ENCODE measurements around the gene RASA2. TPM values are rescaled to one million over a fixed set of nuclear protein-coding genes. Genes with fewer than 3 reads are reported as not detected.

The RASA2 gene
- total RNA-seq, 1 experiment from 2014 or later: 17.1 TPM

DNA sequence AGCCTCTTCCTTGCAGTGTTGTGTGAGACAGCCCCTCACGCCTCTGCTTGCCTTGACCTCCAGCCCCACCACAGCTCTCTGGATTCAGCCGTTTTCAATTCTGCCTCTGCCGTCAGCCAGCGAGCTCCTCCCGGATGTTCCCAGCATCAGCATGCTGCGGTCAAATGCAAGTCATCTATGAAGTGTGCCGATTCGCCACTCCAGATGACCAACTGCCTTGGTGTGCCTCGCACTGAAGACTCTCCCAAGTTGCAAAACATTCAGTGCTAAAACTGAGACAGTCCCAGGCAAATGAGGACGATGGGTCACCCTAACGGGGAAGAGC, 30.6 kb upstream of the RASA2 start:
- TF ChIP-seq, protein P1, sequence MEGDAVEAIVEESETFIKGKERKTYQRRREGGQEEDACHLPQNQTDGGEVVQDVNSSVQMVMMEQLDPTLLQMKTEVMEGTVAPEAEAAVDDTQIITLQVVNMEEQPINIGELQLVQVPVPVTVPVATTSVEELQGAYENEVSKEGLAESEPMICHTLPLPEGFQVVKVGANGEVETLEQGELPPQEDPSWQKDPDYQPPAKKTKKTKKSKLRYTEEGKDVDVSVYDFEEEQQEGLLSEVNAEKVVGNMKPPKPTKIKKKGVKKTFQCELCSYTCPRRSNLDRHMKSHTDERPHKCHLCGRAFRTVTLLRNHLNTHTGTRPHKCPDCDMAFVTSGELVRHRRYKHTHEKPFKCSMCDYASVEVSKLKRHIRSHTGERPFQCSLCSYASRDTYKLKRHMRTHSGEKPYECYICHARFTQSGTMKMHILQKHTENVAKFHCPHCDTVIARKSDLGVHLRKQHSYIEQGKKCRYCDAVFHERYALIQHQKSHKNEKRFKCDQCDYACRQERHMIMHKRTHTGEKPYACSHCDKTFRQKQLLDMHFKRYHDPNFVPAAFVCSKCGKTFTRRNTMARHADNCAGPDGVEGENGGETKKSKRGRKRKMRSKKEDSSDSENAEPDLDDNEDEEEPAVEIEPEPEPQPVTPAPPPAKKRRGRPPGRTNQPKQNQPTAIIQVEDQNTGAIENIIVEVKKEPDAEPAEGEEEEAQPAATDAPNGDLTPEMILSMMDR (conservative IDR thresholded peaks at IDR 0.05): no peak
- no peak for TF ChIP-seq EZH2 (IDR thresholded peaks at IDR 0.05; ENCODE audit: low read depth)
- Histone ChIP-seq H4K20me1 (ENCODE audit: insufficient read depth) (no peaks in the 10 kb centered on the region), H3K4me2 (no peak overlapping the region), H3F3A (ENCODE audit: insufficient read depth, low read depth) (peaks cover 6% of the 10 kb centered on the region; the same call in 1 of the 2 replicates), H3K27ac (no peak overlapping the region), H3K36me3 (ENCODE audit: low read depth) (no peaks in the 10 kb centered on the region), H3K4me3 (no peak overlapping the region), H3K79me2 (ENCODE audit: low read depth) (no peaks in the 10 kb centered on the region), H3K27me3 (ENCODE audit: insufficient read depth, low read depth) (no peaks in the 10 kb centered on the region), H3K4me1 (replicated peaks; ENCODE audit: insufficient read depth) (peaks cover 14% of the 10 kb centered on the region), H3K9me2 (ENCODE audit: insufficient read depth) (no peaks in the 10 kb centered on the region), H2AFZ (no peak overlapping the region), H3K9me3 (ENCODE audit: insufficient read depth, low read depth) (no peaks in the 10 kb centered on the region)
- ChIA-PET POLR2A (ENCODE audit: unreplicated experiment) (no interaction called here), CTCF (interaction anchor here (2.3 kb wide), 1 partner anchor 95 kb away, joined by 5 read pairs; no protein-coding TSS in a partner anchor)
- no peak for DNase-seq
- BruUV-seq (replicated peaks): no TSS peak
- intact Hi-C loops (cut with micrococcal nuclease; ENCODE audit: unreplicated experiment): loop anchor here (10.0 kb wide), 1 partner anchor 451 kb away; no protein-coding TSS in a partner anchor

DNA sequence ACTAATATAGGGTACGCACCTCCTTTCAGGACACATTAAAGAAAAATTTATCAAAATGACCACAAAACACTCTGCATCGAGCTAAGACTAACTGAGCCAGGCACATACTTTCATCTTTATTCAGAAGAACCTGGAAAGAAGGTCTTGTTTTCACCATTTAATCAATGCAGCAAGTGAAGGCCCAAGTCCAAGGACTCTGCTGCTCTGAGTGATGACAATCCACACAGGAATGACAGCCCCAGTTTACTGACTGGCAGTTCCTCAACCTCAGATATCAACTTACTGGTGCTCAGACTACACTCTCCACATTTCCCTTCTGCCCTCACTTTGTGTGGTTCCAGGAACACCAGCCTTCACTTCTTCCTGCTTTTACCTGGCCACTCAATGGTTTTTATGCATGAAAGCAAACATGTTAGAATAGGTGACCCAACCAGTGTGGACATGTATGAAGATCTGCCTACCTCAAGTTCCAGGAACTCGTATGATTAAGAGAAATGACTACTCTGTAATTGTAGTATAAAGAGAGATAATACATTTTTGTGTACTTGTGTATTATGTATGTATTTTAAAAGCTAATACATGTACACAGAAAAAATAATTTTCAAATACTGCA, 29.1 kb upstream of the RASA2 start:
- Histone ChIP-seq H3K9me3 (ENCODE audit: insufficient read depth, low read depth) (no peaks in the 10 kb centered on the region), H3K27me3 (ENCODE audit: insufficient read depth, low read depth) (no peaks in the 10 kb centered on the region), H3K36me3 (ENCODE audit: low read depth) (no peaks in the 10 kb centered on the region), H3K4me1 (replicated peaks; ENCODE audit: insufficient read depth) (peaks cover 14% of the 10 kb centered on the region), H2AFZ (no peak overlapping the region), H3K9me2 (ENCODE audit: insufficient read depth) (no peaks in the 10 kb centered on the region), H3K4me3 (no peak overlapping the region), H3F3A (ENCODE audit: insufficient read depth, low read depth) (peaks cover 6% of the 10 kb centered on the region; the same call in 1 of the 2 replicates), H3K4me2 (no peak overlapping the region), H4K20me1 (ENCODE audit: insufficient read depth) (no peaks in the 10 kb centered on the region), H3K79me2 (ENCODE audit: low read depth) (no peaks in the 10 kb centered on the region), H3K27ac (no peak overlapping the region)
- TF ChIP-seq EZH2 (IDR thresholded peaks at IDR 0.05; ENCODE audit: low read depth): no peak
- TF ChIP-seq, protein P1 (conservative IDR thresholded peaks at IDR 0.05): no peak
- ChIA-PET CTCF (interaction anchor here (0.6 to 2.3 kb wide), 3 partner anchors 84 to 234 kb away, joined by 3 to 5 read pairs (median 4); no protein-coding TSS in a partner anchor), POLR2A (ENCODE audit: unreplicated experiment) (no interaction called here)
- intact Hi-C loops (cut with micrococcal nuclease; ENCODE audit: unreplicated experiment): loop anchor here (10.0 kb wide), 1 partner anchor 453 kb away; no protein-coding TSS in a partner anchor
- no peak for DNase-seq
- BruUV-seq (replicated peaks): no TSS peak

DNA sequence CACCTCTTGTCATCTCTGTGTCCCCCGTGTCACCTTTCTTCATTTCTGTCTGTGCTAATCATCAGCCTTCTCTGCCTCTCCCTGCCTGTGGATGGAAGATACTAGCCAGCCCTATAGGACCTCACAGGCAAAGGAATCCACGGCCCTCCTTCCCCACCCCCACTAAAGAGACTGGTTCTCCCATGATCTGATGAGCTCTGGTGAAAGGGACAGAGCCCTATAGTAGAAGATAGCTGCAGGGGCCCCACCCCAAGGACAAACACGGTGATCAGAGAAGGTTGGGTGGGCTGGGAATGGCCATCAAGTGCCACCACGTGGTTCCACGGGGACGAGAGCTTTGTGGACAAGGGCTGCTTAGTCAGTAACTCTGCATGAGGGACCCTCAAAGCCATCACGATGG, 27.8 kb upstream of the RASA2 start:
- no peaks in the 10 kb centered on the region for H3K9me3 ChIP-seq (ENCODE audit: insufficient read depth, low read depth)
- no peaks in the 10 kb centered on the region for H3K36me3 ChIP-seq (ENCODE audit: low read depth)
- no peak for DNase-seq
- no peak overlapping the region for H3K4me2 ChIP-seq
- H3F3A ChIP-seq (ENCODE audit: insufficient read depth, low read depth): peaks cover 6% of the 10 kb centered on the region; the same call in 1 of the 2 replicates
- ChIA-PET CTCF (interaction anchor here (0.6 to 1.8 kb wide), 2 partner anchors 102 to 111 kb away, joined by 11 to 24 read pairs; no protein-coding TSS in a partner anchor), POLR2A (ENCODE audit: unreplicated experiment) (no interaction called here)
- H2AFZ ChIP-seq: no peak overlapping the region
- no peaks in the 10 kb centered on the region for H3K79me2 ChIP-seq (ENCODE audit: low read depth)
- BruUV-seq (replicated peaks): no TSS peak
- no peaks in the 10 kb centered on the region for H3K27me3 ChIP-seq (ENCODE audit: insufficient read depth, low read depth)
- peaks cover 14% of the 10 kb centered on the region for H3K4me1 ChIP-seq (replicated peaks; ENCODE audit: insufficient read depth)
- TF ChIP-seq, protein P1 (conservative IDR thresholded peaks at IDR 0.05): no peak
- no peak for TF ChIP-seq EZH2 (IDR thresholded peaks at IDR 0.05; ENCODE audit: low read depth)
- no peaks in the 10 kb centered on the region for H3K9me2 ChIP-seq (ENCODE audit: insufficient read depth)
- intact Hi-C loops (cut with micrococcal nuclease; ENCODE audit: unreplicated experiment): loop anchor here (10.0 kb wide), 1 partner anchor 454 kb away; no protein-coding TSS in a partner anchor
- H3K4me3 ChIP-seq: no peak overlapping the region
- no peak overlapping the region for H3K27ac ChIP-seq
- H4K20me1 ChIP-seq (ENCODE audit: insufficient read depth): no peaks in the 10 kb centered on the region

Data from PC-9 (cell line).